ENCODE data around the gene ANAPC2.

The ANAPC2 gene

GRCh38 chr9:137175345-137175961, 12.9 kb downstream of the ANAPC2 start:
- no peak for DNase-seq (ENCODE audit: low read depth, low spot score)

GRCh38 chr9:137174722-137175293, 13.6 kb downstream of the ANAPC2 start:
- no peak for DNase-seq (ENCODE audit: low read depth, low spot score)

GRCh38 chr9:137173796-137174664, 14.3 kb downstream of the ANAPC2 start:
- no peak for DNase-seq (ENCODE audit: low read depth, low spot score)

- no peak for DNase-seq (ENCODE audit: low read depth, low spot score)
These were observed 15.2 kb downstream of the ANAPC2 start for GRCh38 chr9:137172901-137173795.

GRCh38 chr9:137171149-137171900, 17.0 kb downstream of the ANAPC2 start:
- no peak for DNase-seq (ENCODE audit: low read depth, low spot score)

GRCh38 chr9:137170486-137171148, 17.7 kb downstream of the ANAPC2 start:
- no peak for DNase-seq (ENCODE audit: low read depth, low spot score)

- no peak for DNase-seq (ENCODE audit: low read depth, low spot score)
These were observed 18.4 kb downstream of the ANAPC2 start, which contains the start of gene LRRC26 for GRCh38 chr9:137169896-137170358. TSS of gene LRRC26 (minus strand) at chr9:137170051. CDS start at chr9:137169943, 108 bp downstream.

GRCh38 chr9:137168904-137169856, 19.2 kb downstream of the ANAPC2 start:
- DNase-seq (ENCODE audit: low read depth, low spot score), result no peak

GRCh38 chr9:137168573-137168903, 19.8 kb downstream of the ANAPC2 start:
- DNase-seq (ENCODE audit: low read depth, low spot score), result no peak

- no peak for DNase-seq (ENCODE audit: low read depth, low spot score)
These were observed 20.4 kb downstream of the ANAPC2 start for GRCh38 chr9:137167747-137168572.

- no peak for DNase-seq (ENCODE audit: low read depth, low spot score)
These were observed 21.0 kb downstream of the ANAPC2 start for GRCh38 chr9:137167277-137167746.

GRCh38 chr9:137166380-137167229, 21.8 kb downstream of the ANAPC2 start:
- DNase-seq (ENCODE audit: low read depth, low spot score), result no peak

GRCh38 chr9:137165250-137165836, 23.0 kb downstream of the ANAPC2 start:
- DNase-seq (ENCODE audit: low read depth, low spot score), result no peak

GRCh38 chr9:137164370-137165249, 23.8 kb downstream of the ANAPC2 start:
- no peak for DNase-seq (ENCODE audit: low read depth, low spot score)

- no peak for DNase-seq (ENCODE audit: low read depth, low spot score)
These were observed 24.6 kb downstream of the ANAPC2 start for GRCh38 chr9:137163805-137164204.

GRCh38 chr9:137163365-137163715, 25.0 kb downstream of the ANAPC2 start:
- DNase-seq (ENCODE audit: low read depth, low spot score), result no peak

Measured in brain pericyte (primary cell).